Natural killer cell (primary cell): ENCODE data around the gene TRAK1. TPM values are rescaled to one million over a fixed set of nuclear protein-coding genes. Genes with fewer than 3 reads are reported as not detected.

Experiments used
- ATAC-seq, 3 donors: fragments of 150-1000 bp in 2 of 3; fragments of 200-7000 bp in 1 of 3; cut with Tn5 transposase; 1 replicate in 1 of 3; 2 replicates in 2 of 3; pipeline ENCODE4 v1.10.0; 2021; ENCODE audit warnings: mild to moderate bottlenecking in 2 of 3, moderate library complexity in 2 of 3
- DNase-seq, 2 donors: peaks; one replicate each; pipeline versions ENCODE4 v3.0.0 to v3.0.0-alpha.2; 2013 to 2021; ENCODE audit warnings: mixed read lengths in 1 of 2
- H3K27ac ChIP-seq: one replicate; pipeline ENCODE4 v1.5.1; 2013; ENCODE audit warnings: mild to moderate bottlenecking, low read length
- H3K27me3 ChIP-seq: one replicate; pipeline ENCODE4 v1.6.1; 2013; ENCODE audit warnings: low read length; ENCODE audit not compliant: control insufficient read depth, insufficient read depth
- H3K36me3 ChIP-seq: one replicate; pipeline ENCODE4 v1.6.1; 2013; ENCODE audit warnings: low read length; ENCODE audit not compliant: control insufficient read depth, insufficient read depth
- H3K4me1 ChIP-seq: one replicate; pipeline ENCODE4 v1.6.1; 2013; ENCODE audit warnings: low read length; ENCODE audit not compliant: control insufficient read depth, insufficient read depth
- H3K4me3 ChIP-seq: one replicate; pipeline ENCODE4 v1.5.1; 2013; ENCODE audit warnings: low read length
- H3K9me3 ChIP-seq: one replicate; pipeline ENCODE4 v1.6.1; 2013; ENCODE audit warnings: low read length; ENCODE audit not compliant: control insufficient read depth, insufficient read depth
- H3K27ac Mint-ChIP-seq, 2 donors: one replicate each; pipeline ENCODE4 v1.8.0; 2022; ENCODE audit warnings: mild to moderate bottlenecking in 2 of 2, mixed read lengths in 2 of 2, moderate library complexity in 1 of 2
- H3K27me3 Mint-ChIP-seq, 2 donors: one replicate each; pipeline ENCODE4 v1.8.0; 2022; ENCODE audit warnings: low read depth in 2 of 2, mixed read lengths in 2 of 2
- H3K36me3 Mint-ChIP-seq: one replicate; pipeline ENCODE4 v1.8.0; 2022; ENCODE audit warnings: mixed read lengths
- H3K4me1 Mint-ChIP-seq, 2 donors: one replicate each; pipeline ENCODE4 v1.8.0; 2022; ENCODE audit warnings: mixed read lengths in 2 of 2
- H3K4me3 Mint-ChIP-seq: one replicate; pipeline ENCODE4 v1.8.0; 2022; ENCODE audit warnings: mild to moderate bottlenecking, moderate library complexity, mixed read lengths
- H3K9me3 Mint-ChIP-seq, 2 donors: one replicate each; pipeline ENCODE4 v1.8.0; 2022; ENCODE audit warnings: mixed read lengths in 2 of 2
- CTCF ChIP-seq: fragments of 200-600 bp; IDR thresholded peaks from one replicate; pipeline ENCODE4 v1.8.0; 2022; ENCODE audit warnings: antibody characterized with exemption
- WGBS: methylation state at CpG from one replicate; pipeline ENCODE4 v1.1.7; 2013; ENCODE audit warnings: missing lambda C conversion rate; ENCODE audit not compliant: insufficient coverage; 5-methylcytosine and 5-hydroxymethylcytosine counted together
- intact Hi-C: fragments of 100-400 bp; cut with micrococcal nuclease; formaldehyde crosslinking; loops from one replicate; pipeline ENCODE4 v1.14.2; 2022
- total RNA-seq, 4 donors: library from RNA; stranded (reverse); fragments of 120-200 nt in 1 of 4; gene quantifications; one replicate each; pipeline versions ENCODE4 v1.2.3 to v1.2.4, GENCODE V29; 2013 to 2022

Gene TRAK1
- total RNA-seq, 3 donors from 2014 or later (not counting 1 experiment from before 2014, with no cell fraction given) = 30.7 to 31.8 (median 31.8) TPM

GRCh38 chr3:42188376-42188775 is 97.2 kb downstream of the TRAK1 start:
- no peak overlapping the region for H3K4me3 Mint-ChIP-seq
- Histone ChIP-seq H3K4me1 (peaks cover 21% of the 10 kb centered on the region), H3K27me3 (no peaks in the 10 kb centered on the region), H3K36me3 (peaks cover 16% of the 10 kb centered on the region), H3K9me3 (no peaks in the 10 kb centered on the region), H3K4me3 (no peak overlapping the region), H3K27ac (no peak overlapping the region)
- H3K4me1 Mint-ChIP-seq = peaks cover 10 to 21% of the 10 kb centered on the region in 2 donors
- DNase-seq (no peak), ATAC-seq (no peak)
- intact Hi-C loops = no loop called here
- H3K27me3 Mint-ChIP-seq = no peaks in the 10 kb centered on the region
- H3K36me3 Mint-ChIP-seq = no peaks in the 10 kb centered on the region
- TF ChIP-seq CTCF = no peak
- H3K27ac Mint-ChIP-seq = no peak overlapping the region
- 95% methylated on average over 1 of the region's 1 CpG for WGBS
- no peaks in the 10 kb centered on the region for H3K9me3 Mint-ChIP-seq

GRCh38 chr3:42189001-42189460 is 97.9 kb downstream of the TRAK1 start:
- Histone ChIP-seq H3K27ac (no peak overlapping the region), H3K27me3 (no peaks in the 10 kb centered on the region), H3K9me3 (no peaks in the 10 kb centered on the region), H3K4me3 (no peak overlapping the region), H3K4me1 (peaks cover 25% of the 10 kb centered on the region), H3K36me3 (peaks cover 16% of the 10 kb centered on the region)
- no peaks in the 10 kb centered on the region for H3K9me3 Mint-ChIP-seq
- intact Hi-C loops = no loop called here
- WGBS = 89% methylated on average over 6 of the region's 6 CpGs
- peaks cover 10 to 23% of the 10 kb centered on the region in 2 donors for H3K4me1 Mint-ChIP-seq
- H3K27me3 Mint-ChIP-seq = no peaks in the 10 kb centered on the region
- no peak for DNase-seq
- no peak for ATAC-seq
- no peak for TF ChIP-seq CTCF
- no peak overlapping the region for H3K27ac Mint-ChIP-seq
- H3K36me3 Mint-ChIP-seq = no peaks in the 10 kb centered on the region
- no peak overlapping the region for H3K4me3 Mint-ChIP-seq

- no peak for ATAC-seq
- no peak for TF ChIP-seq CTCF
- no peak overlapping the region for H3K27ac Mint-ChIP-seq
- peaks cover 26% of the 10 kb centered on the region for H3K4me1 ChIP-seq
- H3K9me3 ChIP-seq = no peaks in the 10 kb centered on the region
- peaks cover 15% of the 10 kb centered on the region for H3K36me3 ChIP-seq
- DNase-seq = no peak
- H3K36me3 Mint-ChIP-seq = peaks cover 7% of the 10 kb centered on the region
- H3K4me1 Mint-ChIP-seq = peaks cover 10 to 23% of the 10 kb centered on the region in 2 donors
- no peaks in the 10 kb centered on the region for H3K27me3 Mint-ChIP-seq
- H3K27ac ChIP-seq = no peak overlapping the region
- WGBS = 84% methylated on average over 6 of the region's 6 CpGs
- no peak overlapping the region for H3K4me3 Mint-ChIP-seq
- intact Hi-C loops = loop anchor here (10.0 kb wide), 1 partner anchor 1605 kb away; no protein-coding TSS in a partner anchor
- H3K27me3 ChIP-seq = no peaks in the 10 kb centered on the region
- H3K9me3 Mint-ChIP-seq = no peaks in the 10 kb centered on the region
- H3K4me3 ChIP-seq = no peak overlapping the region
Observed at GRCh38 chr3:42189736-42190135, 98.6 kb downstream of the TRAK1 start.
